Measurements from ENCODE around the gene YIPF2.
A peak's percentile ranks its signal among the peaks of the same experiment; 100 is the strongest.

Gene YIPF2

DNA sequence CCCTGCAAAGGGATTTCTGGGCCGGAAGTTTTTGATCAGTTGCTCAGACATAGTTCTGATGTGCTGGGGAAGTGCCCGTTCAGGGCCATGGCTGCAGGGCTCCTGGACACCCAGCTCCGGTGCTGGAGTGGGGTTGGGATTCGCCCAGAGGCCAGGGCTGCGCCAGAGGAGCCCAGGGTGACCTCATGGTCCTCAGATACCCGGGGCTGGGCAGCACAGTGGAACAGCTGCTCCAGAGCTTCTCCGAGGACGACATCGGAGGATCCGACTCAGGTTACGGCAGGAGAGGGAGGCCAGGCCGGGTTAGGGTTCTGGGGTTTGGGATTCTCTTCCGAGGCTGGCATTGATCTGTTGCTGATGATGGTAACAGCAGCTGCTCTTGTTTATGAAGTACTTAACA lies 36.2 kb downstream of the YIPF2 start:
- FAIRE-seq = no peak
- DNase-seq (ENCODE audit: insufficient read length, low spot score) = no peak
- TF ChIP-seq POU2F2 (IDR thresholded peaks at IDR 0.05; ENCODE audit: low read depth, low read length) (no peak), TAF1 (IDR thresholded peaks at IDR 0.05; ENCODE audit: low read depth, low read length) (no peak), PAX5 (IDR thresholded peaks at IDR 0.05; ENCODE audit: insufficient read depth, low read length, severe bottlenecking) (no peak), POLR2A (IDR thresholded peaks at IDR 0.05; ENCODE audit: low read depth, low read length) (no peak), POLR2AphosphoS5 (IDR thresholded peaks at IDR 0.05; ENCODE audit: low read depth, low read length) (no peak), SPI1 (IDR thresholded peaks at IDR 0.05; ENCODE audit: low read depth, low read length) (no peak)

DNA sequence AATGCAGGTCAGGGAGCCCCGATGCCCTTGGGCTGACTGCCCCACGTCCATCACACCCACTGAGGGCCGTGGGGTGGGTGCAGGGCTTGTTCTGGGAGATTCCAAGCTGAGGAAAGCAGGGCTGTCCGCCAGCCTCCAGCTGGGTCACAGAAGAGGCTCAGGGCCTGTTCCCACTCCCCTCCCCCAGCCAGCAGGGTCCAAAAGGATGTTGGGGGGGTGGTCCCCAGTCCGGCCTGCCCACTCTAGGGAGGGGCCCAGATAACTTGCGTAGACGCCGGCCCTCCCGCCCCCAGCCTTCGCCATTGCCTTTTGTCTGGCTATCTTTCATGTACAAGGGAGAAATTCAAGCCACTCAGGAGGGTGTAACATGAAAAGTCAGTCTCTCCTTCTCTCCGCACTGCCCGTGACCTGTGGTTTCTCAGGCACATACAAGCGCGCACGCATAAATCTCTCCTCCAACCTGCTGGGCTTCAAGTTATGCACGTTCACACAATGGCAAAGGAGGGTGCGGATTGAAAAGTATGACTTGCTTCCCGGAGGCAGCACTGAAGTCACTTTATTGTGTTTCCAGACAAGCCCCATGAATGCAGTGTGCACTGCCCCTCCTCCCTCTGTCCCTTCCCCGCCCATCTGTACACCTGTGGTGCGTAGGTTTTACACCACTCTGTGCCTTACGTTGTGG lies 36.9 kb downstream of the YIPF2 start:
- no peak for FAIRE-seq
- DNase-seq (ENCODE audit: insufficient read length, low spot score) = no peak

DNA sequence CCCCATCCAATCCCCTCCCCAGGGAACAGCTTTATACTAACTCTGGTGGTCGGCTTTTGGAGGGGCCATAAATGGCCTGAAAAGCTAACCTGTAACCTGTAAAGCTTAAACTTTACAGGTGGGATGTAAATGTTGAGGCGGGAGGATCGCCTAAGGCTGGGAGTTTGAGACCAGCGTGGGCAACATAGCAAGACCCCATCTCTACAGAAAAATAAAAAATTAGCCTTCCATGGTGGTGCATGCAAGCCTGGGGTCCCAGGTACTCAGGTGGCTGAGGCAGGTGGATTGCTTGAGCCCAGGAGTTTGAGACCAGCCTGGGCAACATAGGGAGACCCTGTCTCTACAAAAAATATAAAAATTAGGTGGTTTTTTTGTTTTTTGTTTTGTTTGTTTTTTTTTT lies 38.6 kb downstream of the YIPF2 start:
- FAIRE-seq = no peak
- TF ChIP-seq PAX5 (IDR thresholded peaks at IDR 0.05; ENCODE audit: insufficient read depth, low read length, severe bottlenecking) (no peak), POLR2AphosphoS5 (IDR thresholded peaks at IDR 0.05; ENCODE audit: low read depth, low read length) (no peak), TAF1 (IDR thresholded peaks at IDR 0.05; ENCODE audit: low read depth, low read length) (no peak)
- DNase-seq (ENCODE audit: insufficient read length, low spot score) = no peak

More for the DNA sequence above, 36.9 kb downstream of the YIPF2 start:
- TF ChIP-seq SPI1 (IDR thresholded peaks at IDR 0.05; ENCODE audit: low read depth, low read length) (no peak), POU2F2 (IDR thresholded peaks at IDR 0.05; ENCODE audit: low read depth, low read length) (no peak), PAX5 (IDR thresholded peaks at IDR 0.05; ENCODE audit: insufficient read depth, low read length, severe bottlenecking) (no peak), POLR2A (IDR thresholded peaks at IDR 0.05; ENCODE audit: low read depth, low read length) (no peak), POLR2AphosphoS5 (IDR thresholded peaks at IDR 0.05; ENCODE audit: low read depth, low read length) (no peak), TAF1 (IDR thresholded peaks at IDR 0.05; ENCODE audit: low read depth, low read length) (no peak)

DNA sequence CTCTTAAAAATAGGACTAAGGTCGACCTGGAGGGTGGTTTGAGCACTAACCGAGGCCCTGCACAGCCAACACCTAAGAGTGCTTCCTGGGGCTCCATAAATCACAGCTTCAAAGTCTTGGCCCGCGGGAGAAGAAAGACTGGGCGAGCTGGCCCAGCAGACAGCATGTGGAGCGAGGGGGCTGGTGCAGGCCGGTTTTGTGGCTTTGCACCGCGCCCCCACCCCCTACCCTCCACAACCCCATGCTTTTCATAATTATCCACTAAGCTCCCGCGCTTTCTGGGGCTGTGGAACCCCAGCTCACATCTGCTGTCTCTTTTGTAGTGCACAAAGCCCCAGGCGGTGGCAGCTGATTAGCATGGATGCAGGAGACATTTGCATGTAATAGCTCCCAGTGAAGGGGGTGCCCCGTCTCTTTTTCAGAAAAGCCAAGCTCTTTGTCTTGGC lies 40.0 kb downstream of the YIPF2 start:
- no peak for FAIRE-seq
- peak; percentile 61 for DNase-seq (ENCODE audit: insufficient read length, low spot score)

DNA sequence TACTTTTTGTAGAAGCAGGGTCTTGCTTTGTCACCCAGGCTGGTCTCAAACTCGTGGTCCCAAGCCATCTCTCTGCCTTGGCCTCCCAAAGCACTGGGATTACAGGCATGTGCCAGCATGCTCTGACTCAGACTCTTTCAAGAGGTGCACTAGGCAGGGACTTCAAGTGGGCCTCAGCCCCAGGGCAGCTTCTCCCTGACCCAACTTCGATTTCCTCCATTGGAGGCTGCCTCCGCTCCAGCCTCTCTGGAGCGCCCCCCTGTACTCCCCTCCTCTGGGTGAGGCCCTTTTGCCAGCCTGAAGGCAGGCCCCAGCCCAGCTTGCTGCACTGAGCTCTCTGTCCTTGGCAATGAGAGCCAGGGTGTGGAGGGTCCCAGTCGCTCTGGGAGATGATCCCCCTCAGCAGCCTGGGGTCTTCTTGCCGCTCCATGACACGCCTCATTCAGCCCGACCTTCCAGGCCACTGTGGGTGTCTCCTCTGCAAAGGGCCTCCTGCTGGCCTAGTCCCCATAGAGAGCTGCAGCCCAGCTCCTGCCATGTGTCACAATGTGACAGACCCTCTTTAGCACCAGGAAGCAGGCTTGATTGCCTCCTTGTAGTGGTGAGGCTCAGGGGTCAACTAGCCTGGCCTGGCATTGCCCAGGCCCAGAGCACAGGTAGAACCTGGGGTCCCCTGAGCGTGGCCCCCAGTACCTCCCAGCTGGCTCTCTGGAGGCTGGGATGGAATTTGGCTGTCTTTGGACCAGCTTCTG lies 40.6 kb downstream of the YIPF2 start:
- peak; percentile 87 for FAIRE-seq
- TF ChIP-seq POLR2A (IDR thresholded peaks at IDR 0.05; ENCODE audit: low read depth, low read length) = no peak
- TF ChIP-seq SPI1 (IDR thresholded peaks at IDR 0.05; ENCODE audit: low read depth, low read length) = no peak
- no peak for TF ChIP-seq PAX5 (IDR thresholded peaks at IDR 0.05; ENCODE audit: insufficient read depth, low read length, severe bottlenecking)
- no peak for TF ChIP-seq POLR2AphosphoS5 (IDR thresholded peaks at IDR 0.05; ENCODE audit: low read depth, low read length)
- no peak for TF ChIP-seq POU2F2 (IDR thresholded peaks at IDR 0.05; ENCODE audit: low read depth, low read length)
- no peak for TF ChIP-seq TAF1 (IDR thresholded peaks at IDR 0.05; ENCODE audit: low read depth, low read length)

More for the DNA sequence above, 40.0 kb downstream of the YIPF2 start:
- peak; percentile 71; the same call in 1 of the 2 replicates for TF ChIP-seq POU2F2 (IDR thresholded peaks at IDR 0.05; ENCODE audit: low read depth, low read length)
- TF ChIP-seq SPI1 (IDR thresholded peaks at IDR 0.05; ENCODE audit: low read depth, low read length) = no peak
- no peak for TF ChIP-seq PAX5 (IDR thresholded peaks at IDR 0.05; ENCODE audit: insufficient read depth, low read length, severe bottlenecking)

DNA sequence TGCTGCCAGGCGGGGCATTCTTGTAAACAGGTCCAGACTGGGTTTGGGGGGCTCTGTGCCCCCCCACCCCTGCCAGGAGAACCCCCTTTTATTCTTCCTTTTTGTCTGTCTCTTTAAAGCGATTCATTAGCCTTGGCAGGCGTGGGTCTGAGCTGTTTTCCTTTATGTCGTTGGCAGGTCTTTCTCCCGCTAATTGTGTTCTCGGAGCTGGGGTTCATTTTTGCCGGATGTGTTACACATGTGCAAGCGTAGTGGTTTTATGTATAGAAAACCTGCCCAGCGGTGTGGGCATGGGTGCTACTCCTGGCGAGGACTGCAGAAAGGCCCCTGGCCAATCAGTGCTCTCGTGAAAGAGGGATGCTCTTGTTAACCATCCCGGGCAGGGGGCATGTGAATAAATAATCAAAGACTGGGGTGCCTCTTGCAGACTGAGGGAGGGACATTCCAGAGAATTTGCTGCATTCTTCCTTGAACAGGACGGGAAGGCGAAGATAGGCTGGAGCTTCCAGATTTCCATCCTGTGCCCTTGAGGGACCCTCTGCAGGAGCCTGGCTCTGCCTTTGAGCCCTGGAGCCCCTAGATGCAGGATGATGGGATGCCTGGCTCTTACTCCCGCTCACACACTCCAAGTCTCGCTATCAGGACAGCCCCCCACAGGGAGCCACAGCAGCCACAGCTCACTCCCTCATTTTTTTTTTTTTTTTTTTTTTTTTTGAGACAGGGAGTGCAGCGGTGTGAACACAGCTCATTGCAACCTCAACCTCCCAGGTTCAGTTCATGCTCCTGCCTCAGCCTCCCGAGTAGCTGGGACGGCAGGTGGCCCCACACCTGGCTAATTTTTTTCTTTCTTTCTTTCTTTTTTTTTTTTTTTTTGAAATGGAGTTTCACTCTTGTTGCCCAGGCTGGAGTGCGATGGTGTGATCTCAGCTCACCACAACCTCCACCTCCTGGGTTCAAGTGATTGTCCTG lies 43.0 kb downstream of the YIPF2 start:
- DNase-seq (ENCODE audit: insufficient read length, low spot score) (no peak), FAIRE-seq (no peak)
- TF ChIP-seq SPI1 (IDR thresholded peaks at IDR 0.05; ENCODE audit: low read depth, low read length) (no peak), PAX5 (IDR thresholded peaks at IDR 0.05; ENCODE audit: insufficient read depth, low read length, severe bottlenecking) (no peak), POLR2A (IDR thresholded peaks at IDR 0.05; ENCODE audit: low read depth, low read length) (no peak), TAF1 (IDR thresholded peaks at IDR 0.05; ENCODE audit: low read depth, low read length) (no peak), POLR2AphosphoS5 (IDR thresholded peaks at IDR 0.05; ENCODE audit: low read depth, low read length) (no peak), POU2F2 (IDR thresholded peaks at IDR 0.05; ENCODE audit: low read depth, low read length) (no peak)

More for the DNA sequence above, 40.6 kb downstream of the YIPF2 start:
- no peak for DNase-seq (ENCODE audit: insufficient read length, low spot score)

DNA sequence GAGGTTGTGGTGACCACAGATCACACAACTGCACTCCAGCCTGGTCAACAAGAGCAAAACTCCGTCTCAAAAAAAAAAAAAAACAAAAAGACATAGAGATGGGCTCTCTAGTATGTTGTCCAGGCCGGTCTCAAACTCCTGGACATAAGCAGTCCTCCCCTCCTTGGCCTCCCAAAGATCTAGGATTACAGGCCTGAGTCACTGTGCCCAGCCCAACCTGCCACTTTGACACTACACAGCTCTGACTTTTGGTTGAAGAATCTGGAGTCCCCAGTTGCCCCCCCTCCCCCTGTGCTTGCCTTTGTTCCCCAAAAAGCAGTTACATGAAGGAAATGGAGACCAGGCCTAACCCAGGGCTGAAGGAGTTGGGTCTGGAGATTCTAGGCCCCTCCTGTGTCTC lies 44.2 kb downstream of the YIPF2 start:
- FAIRE-seq = no peak
- no peak for DNase-seq (ENCODE audit: insufficient read length, low spot score)
- TF ChIP-seq PAX5 (IDR thresholded peaks at IDR 0.05; ENCODE audit: insufficient read depth, low read length, severe bottlenecking) (no peak), POLR2A (IDR thresholded peaks at IDR 0.05; ENCODE audit: low read depth, low read length) (no peak), TAF1 (IDR thresholded peaks at IDR 0.05; ENCODE audit: low read depth, low read length) (no peak), SPI1 (IDR thresholded peaks at IDR 0.05; ENCODE audit: low read depth, low read length) (no peak), POLR2AphosphoS5 (IDR thresholded peaks at IDR 0.05; ENCODE audit: low read depth, low read length) (no peak), POU2F2 (IDR thresholded peaks at IDR 0.05; ENCODE audit: low read depth, low read length) (no peak)

DNA sequence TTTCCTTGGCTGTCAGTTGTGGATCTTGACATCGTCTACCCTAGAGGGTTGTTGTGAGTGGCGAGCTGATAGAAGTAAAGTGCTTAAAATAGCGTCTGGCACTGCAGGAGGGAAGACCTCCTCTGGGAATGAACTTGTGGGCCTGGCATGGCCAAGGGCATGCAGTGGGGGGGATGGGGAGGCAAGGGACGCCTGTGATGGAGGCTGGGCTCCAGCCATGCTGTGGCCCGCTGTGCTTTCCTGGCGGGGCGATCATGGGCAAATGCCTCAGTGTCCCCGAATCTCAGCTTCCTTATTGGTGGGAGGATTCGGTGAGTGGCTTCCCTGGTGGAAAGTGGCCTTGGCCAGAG lies 46.4 kb downstream of the YIPF2 start:
- FAIRE-seq (no peak), DNase-seq (ENCODE audit: insufficient read length, low spot score) (no peak)
- no peak for TF ChIP-seq POLR2A (IDR thresholded peaks at IDR 0.05; ENCODE audit: low read depth, low read length)
- no peak for TF ChIP-seq TAF1 (IDR thresholded peaks at IDR 0.05; ENCODE audit: low read depth, low read length)
- TF ChIP-seq POU2F2 (IDR thresholded peaks at IDR 0.05; ENCODE audit: low read depth, low read length) = no peak
- TF ChIP-seq POLR2AphosphoS5 (IDR thresholded peaks at IDR 0.05; ENCODE audit: low read depth, low read length) = no peak
- TF ChIP-seq SPI1 (IDR thresholded peaks at IDR 0.05; ENCODE audit: low read depth, low read length) = no peak
- no peak for TF ChIP-seq PAX5 (IDR thresholded peaks at IDR 0.05; ENCODE audit: insufficient read depth, low read length, severe bottlenecking)
